GM11168 (cell line): ENCODE data around the gene DCP1A.
"Not testable (repeated sequence)": the region's sequence is repeated elsewhere in the genome, so short reads cannot be mapped to it uniquely, and the experiment has no call there.

Experiments used
- in situ Hi-C: fragments of 300-500 bp; cut with MboI; formaldehyde crosslinking; loops from one replicate; pipeline ENCODE4 v1.12.0; 2022; ENCODE audit warnings: low sequenced_read_pairs; ENCODE audit not compliant: unreplicated experiment

Gene DCP1A

DNA sequence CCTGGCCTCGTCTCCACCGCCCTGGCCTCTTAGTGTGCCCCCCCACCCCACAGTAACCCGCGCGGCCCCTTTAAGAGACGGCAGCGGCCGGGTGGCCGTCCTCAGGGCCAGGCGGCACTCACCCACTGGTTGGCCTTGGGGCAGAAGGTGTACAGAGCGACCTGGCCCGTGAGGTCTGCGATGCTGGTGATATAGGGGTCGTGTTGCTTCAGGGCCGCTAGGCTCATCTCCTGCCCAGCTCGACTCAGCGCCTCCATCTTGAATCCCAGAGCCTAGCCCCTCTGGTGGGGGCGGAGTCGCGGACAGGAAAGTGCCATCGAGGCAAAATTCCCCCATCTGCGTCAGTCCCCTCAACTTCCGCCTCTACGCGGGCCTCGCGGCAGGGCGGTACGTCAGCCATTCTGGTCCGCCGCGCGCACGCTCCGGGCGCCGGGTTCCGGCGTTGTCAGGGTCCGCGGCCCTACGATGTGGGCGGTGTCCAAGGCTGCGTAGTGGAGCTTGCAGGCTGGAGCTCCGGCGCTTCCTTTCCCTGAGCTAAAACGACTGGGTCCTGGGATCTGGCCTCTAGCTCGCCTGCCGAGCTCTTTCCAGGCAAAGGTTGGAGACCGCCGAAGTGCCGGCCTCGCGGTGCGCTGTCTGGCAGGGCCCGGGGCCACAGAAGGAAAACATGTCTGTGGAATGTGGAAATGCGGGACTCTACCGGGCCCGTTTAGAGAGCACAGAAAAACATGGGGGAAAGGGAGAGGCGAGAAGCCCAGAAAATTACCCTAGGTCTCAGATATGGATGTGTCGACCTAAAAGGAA is at the start of gene DCP1A:
Gene DCP1A, minus strand, starts transcription at position 283 of the 804 bp plus-strand sequence. Its CDS starts 26 bp downstream, at position 257.
- in situ Hi-C loops: no loop called here

DNA sequence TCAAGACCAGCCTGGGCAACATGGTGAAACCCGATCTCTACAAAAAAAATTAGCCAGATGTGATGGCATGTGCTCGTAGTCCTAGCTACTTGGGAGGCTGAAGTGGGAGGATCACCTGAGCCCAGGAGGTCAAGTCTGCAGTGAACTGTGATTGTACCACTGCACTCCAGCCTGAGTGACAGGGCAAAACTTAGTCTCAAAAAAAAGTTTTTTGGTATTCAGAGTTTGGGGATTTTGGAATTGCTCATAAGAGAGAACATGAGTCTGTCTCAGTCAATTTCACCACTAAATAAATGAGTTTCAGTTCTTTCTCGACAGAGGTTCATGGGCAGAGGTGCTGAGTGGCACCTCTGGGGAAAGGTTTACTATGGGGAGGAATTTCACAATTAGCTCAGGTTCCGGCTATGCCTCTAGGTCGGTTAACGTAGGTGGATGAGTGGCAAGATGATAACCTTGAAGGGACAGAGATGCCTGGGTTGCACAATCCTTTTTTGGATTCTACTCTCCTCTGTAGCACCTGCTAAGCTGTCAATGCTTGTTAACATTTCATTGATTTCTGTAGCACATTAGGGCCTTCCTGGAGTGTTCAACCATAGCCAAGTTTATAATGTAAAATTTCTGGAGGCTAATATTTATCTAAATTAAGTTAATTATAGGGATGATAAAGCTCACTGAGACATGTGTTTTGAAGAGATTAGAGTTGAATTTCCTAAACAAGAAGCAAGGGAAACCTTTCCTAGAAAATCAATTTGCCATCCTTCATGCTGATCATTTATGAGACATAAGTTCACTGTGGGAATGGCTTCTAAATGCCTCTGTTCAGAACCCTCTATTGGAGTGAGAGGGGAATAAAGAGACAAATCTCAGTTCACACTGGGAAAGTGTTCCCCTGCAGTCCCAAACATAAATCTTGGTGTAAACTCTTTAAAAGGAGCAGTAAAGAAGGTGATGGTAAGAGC is 37.4 kb upstream of the DCP1A start:
- in situ Hi-C loops: no loop called here

DNA sequence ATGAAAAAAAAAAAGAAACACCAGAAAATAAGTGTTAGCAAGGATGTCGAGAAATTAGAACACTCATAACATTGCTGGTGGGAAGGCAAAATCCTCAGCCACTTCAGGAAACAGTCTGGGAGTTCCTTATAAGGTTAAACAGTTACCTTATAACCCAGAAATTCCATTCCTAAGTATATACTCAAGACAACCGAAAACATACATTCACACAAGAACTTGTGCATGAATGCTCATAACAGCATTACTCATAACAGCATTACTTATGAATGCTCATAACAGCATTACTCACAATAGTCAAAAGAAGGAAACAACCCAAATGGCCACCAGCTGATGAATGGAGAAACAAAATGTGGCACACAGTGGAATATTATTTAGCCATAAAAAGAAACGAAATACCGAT is 34.8 kb upstream of the DCP1A start:
- in situ Hi-C loops: no loop called here

DNA sequence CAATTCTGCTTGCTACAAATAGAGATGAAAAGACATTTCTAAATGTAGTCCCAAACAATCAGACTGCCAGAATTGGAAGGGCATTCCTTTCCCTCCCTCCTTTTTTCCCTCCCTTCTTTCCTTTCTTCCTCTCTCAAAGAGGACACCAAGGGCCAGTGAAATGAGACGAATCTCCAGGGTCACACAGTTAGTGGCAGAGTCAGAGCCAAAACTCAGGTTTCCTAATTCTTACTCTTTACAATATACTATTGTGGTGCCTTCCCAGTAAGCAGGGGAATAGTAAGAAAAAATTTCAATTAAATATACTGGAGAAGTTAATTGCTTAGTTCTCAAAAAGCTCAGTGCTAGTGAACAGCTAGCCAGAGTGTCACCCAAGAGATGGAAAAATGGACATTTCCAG is 33.0 kb upstream of the DCP1A start:
- in situ Hi-C loops: no loop called here

- in situ Hi-C loops: loop anchor here (10.0 kb wide), 1 partner anchor 335 kb away; no protein-coding TSS in a partner anchor
Observed at GRCh38 chr3:53379898-53380297, 32.6 kb upstream of the DCP1A start.

GRCh38 chr3:53377794-53378193 is 30.5 kb upstream of the DCP1A start:
- in situ Hi-C loops: loop anchor here (10.0 kb wide), 1 partner anchor 337 kb away; no protein-coding TSS in a partner anchor

DNA sequence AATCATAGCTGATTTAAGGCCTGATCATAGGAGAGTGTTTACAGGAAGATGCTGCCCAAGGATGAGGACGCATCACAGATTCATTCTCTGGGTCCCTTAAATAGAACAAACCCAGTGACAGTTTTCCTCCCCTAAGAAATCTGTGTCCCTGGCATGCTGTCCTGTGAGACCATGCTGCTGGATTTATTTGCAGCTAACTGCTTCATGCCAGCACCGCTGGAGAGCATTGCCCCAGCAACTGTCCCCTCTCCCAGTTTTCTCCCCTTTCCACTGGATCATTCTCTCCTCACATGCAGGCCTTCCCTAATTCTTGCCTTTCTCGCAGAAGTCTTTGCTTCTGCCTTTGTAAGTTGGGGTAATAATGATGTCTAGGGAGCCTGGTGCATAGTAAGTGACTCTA is 29.3 kb upstream of the DCP1A start:
- in situ Hi-C loops: loop anchor here (10.0 kb wide), 1 partner anchor 338 kb away; no protein-coding TSS in a partner anchor

GRCh38 chr3:53375019-53375418 is 27.7 kb upstream of the DCP1A start:
- in situ Hi-C loops: loop anchor here (10.0 kb wide), 1 partner anchor 340 kb away; no protein-coding TSS in a partner anchor

- in situ Hi-C loops: loop anchor here (10.0 kb wide), 1 partner anchor 344 kb away; no protein-coding TSS in a partner anchor
Observed at GRCh38 chr3:53370719-53371118, 23.4 kb upstream of the DCP1A start.

DNA sequence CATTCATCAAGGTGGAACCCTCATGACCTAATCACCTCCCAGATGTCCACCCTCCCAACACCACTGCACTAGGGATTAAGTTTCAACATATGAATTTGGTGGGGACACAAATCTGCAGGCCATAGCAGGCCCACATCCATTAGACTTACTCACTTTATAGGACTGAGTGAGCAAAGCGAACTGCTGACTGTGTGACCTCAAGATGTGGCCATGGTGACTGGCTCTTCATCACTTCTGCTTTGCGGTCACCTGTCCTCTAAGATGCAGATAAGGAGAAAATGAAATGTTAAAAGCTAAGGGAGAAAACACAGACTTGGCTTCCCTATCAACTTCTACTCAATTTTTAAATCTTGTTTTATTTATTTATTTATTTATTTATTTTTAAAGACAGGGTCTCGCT is 14.5 kb upstream of the DCP1A start:
- in situ Hi-C loops: no loop called here

DNA sequence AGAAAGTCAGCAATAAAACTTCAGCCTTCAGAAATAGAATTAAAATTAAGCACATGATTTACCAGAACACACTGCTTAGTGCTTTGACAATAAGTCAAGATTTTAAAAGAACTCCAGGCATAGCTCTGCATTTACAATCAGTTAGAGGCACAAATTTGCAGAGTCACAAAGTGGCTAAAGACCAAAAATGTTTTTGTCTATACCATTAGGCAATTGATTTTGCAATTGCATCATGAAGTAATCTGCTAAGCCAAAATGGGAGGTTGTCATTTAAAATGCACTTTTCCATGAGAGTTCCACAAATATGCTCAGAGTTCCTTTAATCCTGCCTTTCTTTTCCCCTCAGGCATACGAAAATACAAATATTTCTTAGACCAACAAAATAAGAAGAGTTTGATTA is 10.1 kb upstream of the DCP1A start:
- in situ Hi-C loops: no loop called here

DNA sequence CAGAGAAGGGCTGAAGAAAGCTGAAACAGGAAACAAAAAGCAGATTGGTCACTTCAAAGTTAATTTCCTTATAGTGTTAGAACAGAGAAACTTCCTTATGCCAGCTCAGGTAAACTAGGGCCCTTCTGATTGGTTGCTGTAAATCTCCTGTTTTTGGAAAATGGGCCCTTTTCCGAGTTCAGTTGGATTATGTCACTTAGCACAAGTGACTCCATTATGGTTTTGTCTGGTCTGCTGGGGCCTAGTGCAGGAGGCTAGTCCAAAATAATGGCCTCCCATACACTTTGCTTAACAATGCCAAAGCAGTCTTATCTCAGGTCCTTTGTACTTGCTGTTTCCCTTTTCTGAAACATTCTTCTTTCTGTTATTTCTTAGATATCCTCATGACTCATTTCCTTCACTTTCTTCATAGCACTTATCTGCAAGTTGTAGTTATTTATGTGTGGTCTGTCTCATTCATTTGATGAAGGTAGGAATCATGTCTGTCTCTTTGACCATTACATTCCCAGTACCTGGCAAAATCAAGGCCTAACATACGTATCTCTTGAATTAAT is 7.7 kb upstream of the DCP1A start:
- in situ Hi-C loops: no loop called here

DNA sequence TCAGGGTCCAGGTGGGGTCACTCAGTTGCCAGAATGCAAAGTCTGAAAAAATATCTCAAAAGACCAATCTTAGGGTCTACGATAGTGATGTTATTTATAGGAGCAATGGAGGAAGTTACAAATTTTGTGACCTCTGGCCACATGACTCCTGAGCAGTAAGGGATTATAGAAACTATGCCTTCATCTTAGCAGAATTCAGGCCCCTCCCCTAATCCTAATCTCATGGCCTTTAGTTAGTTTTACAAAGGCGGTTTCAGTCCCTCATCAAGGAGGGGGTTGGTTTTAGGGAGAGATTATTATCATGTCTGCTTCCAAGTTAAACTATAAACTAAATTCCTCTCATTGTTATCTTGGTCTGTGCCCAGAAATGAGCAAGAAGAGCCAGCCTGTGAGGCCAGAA is 5.9 kb upstream of the DCP1A start:
- in situ Hi-C loops: no loop called here

DNA sequence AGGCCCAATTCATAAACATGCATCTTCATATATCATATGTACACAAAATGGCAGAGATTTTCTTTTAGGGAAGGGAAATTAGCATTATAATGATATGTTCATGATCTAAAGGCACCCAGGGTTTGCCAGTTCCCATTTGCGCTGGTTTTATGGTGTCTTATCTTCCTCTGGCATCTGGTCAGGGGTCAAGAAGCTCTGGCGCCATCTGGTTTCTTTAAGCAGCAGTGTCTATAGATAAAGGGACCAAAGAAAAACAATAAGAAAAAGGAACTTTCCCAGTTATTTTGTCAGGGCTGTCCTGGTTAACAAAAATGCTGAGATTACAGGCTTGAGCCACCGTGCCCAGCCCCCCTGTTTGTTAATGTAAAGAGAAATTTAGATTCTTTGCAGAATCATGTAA is 3.3 kb upstream of the DCP1A start:
- in situ Hi-C loops: no loop called here

- in situ Hi-C loops: not testable (repeated sequence)
Observed at GRCh38 chr3:53348118-53348517, 775 bp upstream of the DCP1A start.

GRCh38 chr3:53346922-53347260 is 452 bp downstream of the DCP1A start:
- in situ Hi-C loops: no loop called here

DNA sequence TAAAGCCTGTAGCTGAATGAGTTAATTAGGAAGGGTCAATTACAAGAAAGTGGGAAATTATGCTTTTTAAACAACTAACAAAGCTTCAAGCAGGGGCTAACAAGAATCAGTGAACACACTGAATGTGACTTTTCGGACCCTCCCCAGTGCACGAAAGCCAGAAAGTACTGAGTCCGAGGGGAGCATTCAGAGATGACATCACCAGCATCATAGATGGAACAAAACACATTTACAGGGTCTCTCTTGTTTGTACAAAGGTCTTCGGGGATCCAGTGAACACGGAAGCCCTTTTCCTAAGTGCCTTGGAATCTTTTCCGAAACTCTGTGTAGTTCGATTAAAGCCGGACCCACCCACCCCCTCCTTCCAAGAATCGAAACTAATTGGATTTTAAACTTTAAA is 829 bp downstream of the DCP1A start:
- in situ Hi-C loops: no loop called here

DNA sequence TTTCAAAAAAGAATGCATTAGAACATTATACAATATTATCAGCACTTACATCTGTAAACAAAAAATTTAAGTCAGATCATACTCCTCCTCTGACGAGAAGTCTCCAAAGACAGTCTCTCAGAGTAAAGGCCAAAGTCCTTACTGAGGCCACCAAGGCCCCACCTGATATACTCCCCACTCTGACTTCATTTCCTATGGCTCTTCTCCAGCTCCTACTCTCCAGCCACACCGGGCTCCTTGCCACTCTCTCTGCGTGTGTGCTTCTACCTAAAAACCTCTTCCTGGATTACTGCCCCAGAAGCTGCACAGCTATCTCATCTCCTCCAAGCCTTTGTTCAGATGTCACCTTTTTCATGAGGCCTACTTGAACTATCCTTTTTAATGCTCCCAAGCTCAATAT is 5.0 kb downstream of the DCP1A start:
- in situ Hi-C loops: no loop called here

DNA sequence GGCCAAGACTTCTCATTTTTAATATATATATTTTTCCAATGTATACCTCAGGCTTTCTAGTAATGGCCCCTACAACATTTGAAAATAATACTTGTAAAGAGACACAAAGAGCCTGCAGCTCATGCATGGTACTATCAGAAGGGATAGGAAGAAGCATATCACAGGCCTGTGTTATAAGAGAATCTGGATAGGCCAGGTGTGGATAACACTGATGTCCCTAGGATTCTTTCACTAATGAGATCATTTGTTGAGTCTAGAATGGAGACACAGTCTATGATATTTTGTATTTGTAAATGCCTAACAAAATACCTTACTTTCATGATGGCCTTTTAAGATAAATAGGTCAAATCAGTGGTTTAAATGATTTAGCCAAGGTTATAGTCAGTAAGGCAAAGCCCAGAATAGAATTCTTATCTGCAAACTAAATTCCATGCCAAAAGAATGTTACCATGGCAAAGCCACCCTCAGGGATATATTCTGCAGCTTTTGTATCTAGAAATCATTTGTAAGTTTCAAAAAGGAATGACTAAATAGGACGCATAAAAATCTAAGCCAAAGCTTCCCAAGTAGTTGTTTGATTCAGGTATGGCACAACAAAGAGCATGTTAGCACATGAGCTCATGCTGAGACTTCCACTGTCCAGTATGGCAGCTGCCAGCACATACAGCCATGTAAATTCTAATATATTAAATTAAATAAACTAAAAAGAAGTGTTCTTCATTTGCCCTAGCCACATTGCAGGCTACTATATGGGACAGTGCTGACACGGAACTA is 10.0 kb downstream of the DCP1A start:
- in situ Hi-C loops: no loop called here

DNA sequence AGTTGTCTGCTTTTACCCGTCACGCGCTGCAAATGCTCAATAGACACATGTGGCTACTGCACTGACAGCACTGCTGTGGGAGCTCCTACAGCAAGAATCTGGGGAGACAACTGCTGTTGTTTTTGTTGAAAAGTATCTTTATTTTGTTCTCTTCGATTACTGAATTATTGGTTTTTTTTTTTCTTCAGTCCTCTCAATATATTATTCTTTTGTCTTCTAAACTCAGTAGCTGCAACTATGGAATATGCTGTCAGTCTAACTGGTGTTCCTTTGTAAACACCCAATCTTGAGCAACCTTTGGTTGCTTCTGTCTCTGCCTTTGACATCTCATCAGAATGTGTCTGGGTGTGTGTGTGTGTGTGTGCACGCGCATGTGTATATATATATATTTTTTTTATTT is 12.6 kb downstream of the DCP1A start:
- in situ Hi-C loops: no loop called here
